ENCODE measurements around the gene ST6GALNAC3. TPM values are rescaled to one million over a fixed set of nuclear protein-coding genes. Genes with fewer than 3 reads are reported as not detected.

The ST6GALNAC3 gene
- total and polyA plus RNA-seq, 2 donors from 2014 or later = 8.8 to 15.8 TPM

DNA sequence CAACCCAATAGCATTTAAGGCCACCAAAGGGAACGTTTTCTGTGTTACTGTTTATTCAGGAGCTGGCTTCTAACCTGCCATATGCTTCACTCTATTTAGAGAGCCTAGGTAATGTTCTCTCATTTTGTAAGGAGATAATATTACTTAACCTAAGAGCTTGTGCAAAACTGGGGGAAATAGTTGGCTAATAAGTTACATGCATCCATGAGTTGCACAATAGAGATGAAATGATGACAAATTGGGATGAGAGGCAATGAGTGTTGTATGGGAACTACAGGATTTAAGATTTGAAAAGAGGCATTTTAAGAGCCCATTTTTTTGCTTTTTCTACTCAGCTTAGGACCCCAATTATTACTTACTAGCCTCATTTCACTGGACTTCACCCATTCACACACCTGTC, 151.0 kb downstream of the ST6GALNAC3 start:
- TF ChIP-seq, protein P1, sequence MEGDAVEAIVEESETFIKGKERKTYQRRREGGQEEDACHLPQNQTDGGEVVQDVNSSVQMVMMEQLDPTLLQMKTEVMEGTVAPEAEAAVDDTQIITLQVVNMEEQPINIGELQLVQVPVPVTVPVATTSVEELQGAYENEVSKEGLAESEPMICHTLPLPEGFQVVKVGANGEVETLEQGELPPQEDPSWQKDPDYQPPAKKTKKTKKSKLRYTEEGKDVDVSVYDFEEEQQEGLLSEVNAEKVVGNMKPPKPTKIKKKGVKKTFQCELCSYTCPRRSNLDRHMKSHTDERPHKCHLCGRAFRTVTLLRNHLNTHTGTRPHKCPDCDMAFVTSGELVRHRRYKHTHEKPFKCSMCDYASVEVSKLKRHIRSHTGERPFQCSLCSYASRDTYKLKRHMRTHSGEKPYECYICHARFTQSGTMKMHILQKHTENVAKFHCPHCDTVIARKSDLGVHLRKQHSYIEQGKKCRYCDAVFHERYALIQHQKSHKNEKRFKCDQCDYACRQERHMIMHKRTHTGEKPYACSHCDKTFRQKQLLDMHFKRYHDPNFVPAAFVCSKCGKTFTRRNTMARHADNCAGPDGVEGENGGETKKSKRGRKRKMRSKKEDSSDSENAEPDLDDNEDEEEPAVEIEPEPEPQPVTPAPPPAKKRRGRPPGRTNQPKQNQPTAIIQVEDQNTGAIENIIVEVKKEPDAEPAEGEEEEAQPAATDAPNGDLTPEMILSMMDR (IDR thresholded peaks at IDR 0.05; ENCODE audit: borderline replicate concordance, extremely low read depth, insufficient read depth) = no peak

DNA sequence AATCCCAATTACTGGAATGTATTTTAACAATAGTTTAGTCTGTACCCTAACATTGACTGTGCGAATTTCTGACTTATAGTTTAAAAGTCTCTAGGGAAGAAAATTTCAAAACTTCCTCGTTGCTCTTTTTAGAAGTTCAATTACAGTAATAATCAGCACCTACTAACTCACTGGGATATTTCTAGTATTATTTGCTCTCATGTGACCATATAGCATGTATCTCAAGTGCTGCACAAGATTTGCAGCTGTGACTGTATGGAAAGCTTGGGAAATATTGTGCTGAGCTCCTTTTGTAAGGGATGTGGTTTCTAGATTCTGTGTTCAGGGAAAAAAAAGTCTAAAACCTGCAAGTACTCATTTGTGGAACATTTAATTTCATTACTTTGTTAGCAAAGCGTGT, 153.1 kb downstream of the ST6GALNAC3 start:
- TF ChIP-seq, protein P1 (IDR thresholded peaks at IDR 0.05; ENCODE audit: borderline replicate concordance, extremely low read depth, insufficient read depth) = no peak
- Histone ChIP-seq H3K4me3 (ENCODE audit: low read length in 3 of 3) (no peak overlapping the region), H3K36me3 (ENCODE audit: control insufficient read depth in 2 of 3, insufficient read depth in 3 of 3, low read length in 3 of 3) (no peaks in the 10 kb centered on the region), H3K27me3 (ENCODE audit: control insufficient read depth, insufficient read depth, low read length) (no peaks in the 10 kb centered on the region), H3K9ac (ENCODE audit: low read length in 3 of 3) (no peak overlapping the region), H3K4me1 (ENCODE audit: control insufficient read depth in 2 of 3, insufficient read depth in 2 of 3, low read depth in 1 of 3, low read length in 3 of 3) (no peaks in the 10 kb centered on the region), H3K27ac (ENCODE audit: low read depth in 2 of 2, low read length in 2 of 2) (no peak overlapping the region), H3K9me3 (ENCODE audit: control insufficient read depth in 2 of 3, insufficient read depth in 1 of 3, low read length in 3 of 3) (no peaks in the 10 kb centered on the region)
- intact Hi-C loops (cut with DNase I) = no loop called here
- FAIRE-seq (no peak), DNase-seq (no peak)

More for the DNA sequence above, 151.0 kb downstream of the ST6GALNAC3 start:
- no peaks in the 10 kb centered on the region for H3K9me3 ChIP-seq (ENCODE audit: control insufficient read depth in 2 of 3, insufficient read depth in 1 of 3, low read length in 3 of 3)
- no peaks in the 10 kb centered on the region for H3K4me1 ChIP-seq (ENCODE audit: control insufficient read depth in 2 of 3, insufficient read depth in 2 of 3, low read depth in 1 of 3, low read length in 3 of 3)
- DNase-seq (no peak), FAIRE-seq (no peak)
- H3K9ac ChIP-seq (ENCODE audit: low read length in 3 of 3) = no peak overlapping the region
- no peak overlapping the region for H3K4me3 ChIP-seq (ENCODE audit: low read length in 3 of 3)
- H3K36me3 ChIP-seq (ENCODE audit: control insufficient read depth in 2 of 3, insufficient read depth in 3 of 3, low read length in 3 of 3) = no peaks in the 10 kb centered on the region
- intact Hi-C loops (cut with DNase I) = no loop called here
- H3K27ac ChIP-seq (ENCODE audit: low read depth in 2 of 2, low read length in 2 of 2) = no peak overlapping the region
- no peaks in the 10 kb centered on the region for H3K27me3 ChIP-seq (ENCODE audit: control insufficient read depth, insufficient read depth, low read length)

DNA sequence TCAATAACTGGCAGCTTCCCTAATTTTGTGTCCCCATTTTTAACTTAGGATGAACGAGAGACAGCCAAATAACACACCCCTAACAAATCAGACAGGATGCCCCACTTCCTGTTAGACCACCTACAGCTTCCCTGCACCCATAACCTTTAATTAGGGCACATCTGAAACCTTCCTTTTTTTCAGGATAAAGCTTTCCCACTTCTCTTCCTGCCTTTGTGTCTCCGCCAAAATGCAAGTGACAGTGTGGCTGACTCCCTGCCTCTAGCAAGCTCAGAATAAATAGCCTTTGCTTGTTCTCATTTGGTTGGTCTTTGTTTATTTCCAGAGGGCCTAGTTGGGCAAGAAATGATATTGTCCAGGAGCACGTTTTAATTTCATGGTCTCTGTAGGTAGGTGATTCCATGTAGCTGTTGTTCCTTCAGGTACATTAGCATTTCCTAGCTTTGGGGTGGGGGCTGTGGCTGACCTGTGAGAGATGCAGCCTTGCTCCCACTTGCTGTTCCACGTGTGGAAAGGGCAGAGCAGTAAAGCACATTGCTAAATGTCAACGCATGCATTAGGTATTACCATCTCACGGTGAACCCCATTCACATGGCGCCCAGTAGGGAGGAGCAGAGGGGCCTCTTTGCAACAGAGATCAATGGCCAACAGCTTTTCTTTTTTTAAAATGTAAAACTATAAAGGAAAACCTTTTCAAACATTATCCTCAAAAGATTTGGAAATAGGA, 154.9 kb downstream of the ST6GALNAC3 start:
- Histone ChIP-seq H3K4me1 (ENCODE audit: control insufficient read depth in 2 of 3, insufficient read depth in 2 of 3, low read depth in 1 of 3, low read length in 3 of 3) (no peaks in the 10 kb centered on the region), H3K9ac (ENCODE audit: low read length in 3 of 3) (no peak overlapping the region), H3K36me3 (ENCODE audit: control insufficient read depth in 2 of 3, insufficient read depth in 3 of 3, low read length in 3 of 3) (no peaks in the 10 kb centered on the region), H3K27me3 (ENCODE audit: control insufficient read depth, insufficient read depth, low read length) (no peaks in the 10 kb centered on the region), H3K9me3 (ENCODE audit: control insufficient read depth in 2 of 3, insufficient read depth in 1 of 3, low read length in 3 of 3) (no peaks in the 10 kb centered on the region), H3K4me3 (ENCODE audit: low read length in 3 of 3) (no peak overlapping the region), H3K27ac (ENCODE audit: low read depth in 2 of 2, low read length in 2 of 2) (no peak overlapping the region)
- no peak for FAIRE-seq
- no peak for DNase-seq
- intact Hi-C loops (cut with DNase I) = no loop called here
- TF ChIP-seq, protein P1 (IDR thresholded peaks at IDR 0.05; ENCODE audit: borderline replicate concordance, extremely low read depth, insufficient read depth) = no peak

Data from kidney (tissue), 14 donors.